SHP77 (cell line): ENCODE measurements around the gene SPATA12.

Experiments
- DNase-seq, 2 experiments: peaks; one replicate each; lab custom pipeline; 2025; lab: John Stamatoyannopoulos, UW

The SPATA12 gene

GRCh38 chr3:57116501-57116900 is 56.0 kb downstream of the SPATA12 start:
- no peak for DNase-seq

DNA sequence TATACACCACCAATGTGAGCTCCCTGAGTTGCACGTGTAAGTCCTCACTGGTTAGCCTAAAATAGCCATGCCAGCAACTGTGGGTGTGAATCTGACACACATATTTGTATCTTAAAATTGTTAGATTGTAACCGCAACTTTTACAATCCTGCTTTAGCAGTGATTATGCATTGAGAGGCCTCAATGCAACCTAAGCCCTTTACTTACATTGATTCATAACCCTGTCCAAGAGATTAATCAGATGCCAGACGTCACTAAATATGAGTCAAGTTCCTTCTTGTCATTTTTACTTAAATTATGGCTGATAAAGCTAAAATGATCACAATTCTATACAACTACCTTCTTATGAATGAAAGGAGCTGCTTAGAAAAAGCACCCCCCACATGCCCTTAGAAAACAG is 57.8 kb downstream of the SPATA12 start:
- no peak for DNase-seq

- no peak for DNase-seq
Measured at GRCh38 chr3:57120040-57120439, 59.6 kb downstream of the SPATA12 start.

DNA sequence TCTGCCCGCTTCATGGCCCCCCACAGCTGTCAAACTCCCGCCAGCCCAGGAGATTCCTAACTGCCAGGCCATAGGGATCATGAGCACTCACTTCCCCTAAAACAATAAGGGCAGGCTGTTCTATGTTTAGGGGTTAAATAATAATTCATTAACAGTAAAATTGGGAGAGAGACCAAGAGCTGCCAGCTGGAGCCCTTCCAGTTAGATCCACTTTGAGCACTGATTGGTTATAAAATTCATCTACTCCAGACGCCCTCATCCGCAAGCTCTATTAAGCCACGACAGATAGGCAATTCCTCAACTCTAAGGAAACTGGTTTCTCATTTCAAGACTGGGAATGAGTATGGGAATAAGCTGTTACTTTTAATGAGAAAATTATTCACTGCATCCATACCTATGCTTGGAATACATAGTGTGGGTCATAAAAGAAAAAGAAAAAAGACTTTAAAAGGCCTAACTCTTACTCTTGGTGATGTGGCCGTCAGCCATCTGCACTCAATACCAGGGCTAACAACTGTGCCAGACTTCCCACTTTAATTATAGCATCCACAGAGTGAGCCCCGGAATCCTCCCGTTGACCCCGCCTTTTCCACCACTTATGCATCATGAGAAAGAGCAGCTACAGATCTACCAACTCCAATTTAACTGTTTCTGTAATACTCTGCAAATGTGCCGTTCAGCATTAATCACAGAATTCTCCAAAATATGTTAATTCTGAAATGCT is 60.1 kb downstream of the SPATA12 start:
- no peak for DNase-seq
